Measurements from ENCODE around the gene RPUSD2. TPM values are rescaled to one million over a fixed set of nuclear protein-coding genes. Genes with fewer than 3 reads are reported as not detected.
A peak's percentile ranks its signal among the peaks of the same experiment; 100 is the strongest.

The RPUSD2 gene
- polyA plus RNA-seq, 1 of the 3 experiments (the other 2 are of a cell fraction), result 10.8 TPM

GRCh38 chr15:40594429-40594836, 25.3 kb downstream of the RPUSD2 start:
- WGBS (ENCODE audit: low lambda C conversion rate), result 4% methylated on average over 23 of the region's 31 CpGs
- Histone ChIP-seq H4K20me1 (ENCODE audit: insufficient read depth) (no peaks in the 10 kb centered on the region), H3K4me3 (ENCODE audit: low read depth in 2 of 2, low read length in 1 of 2) (peak overlapping the region; percentile 70 to 89), H3K9me3 (no peaks in the 10 kb centered on the region), H3K4me1 (ENCODE audit: control insufficient read depth in 1 of 2, insufficient read depth in 2 of 2, low read depth in 1 of 2, low read length in 1 of 2) (no peaks in the 10 kb centered on the region), H3K27me3 (ENCODE audit: insufficient read depth) (no peaks in the 10 kb centered on the region), H2AFZ (ENCODE audit: low read depth) (peak overlapping the region; percentile 95), H3K27ac (ENCODE audit: low read depth in 2 of 2, low read length in 1 of 2) (peak overlapping the region; percentile 96 to 97; a peak in 3 of 4 replicates), H3F3A (replicated peaks; ENCODE audit: insufficient read depth) (peaks cover 5% of the 10 kb centered on the region), H3K79me2 (ENCODE audit: insufficient read depth) (peaks cover 51% of the 10 kb centered on the region), H3K4me2 (peak overlapping the region; percentile 73), H3K36me3 (replicated peaks in 1 of 2; ENCODE audit: control insufficient read depth in 1 of 2, insufficient read depth in 2 of 2, low read length in 1 of 2) (no peaks in the 10 kb centered on the region), H3K9ac (peak overlapping the region; percentile 99), H3K9me2 (no peaks in the 10 kb centered on the region)
- POLR2A ChIA-PET, result interaction anchor here (0.9 kb wide), 1 partner anchor 100 kb away, joined by 3 read pairs; the partner anchor contains the start of gene RAD51
- CTCF ChIA-PET, result interaction anchor here (1.1 kb wide), 2 partner anchors 68 to 298 kb away, joined by 3 to 4 read pairs; no protein-coding TSS in a partner anchor
- peak; percentile 80 for DNase-seq
- TF ChIP-seq PBX3 (IDR thresholded peaks at IDR 0.05) (no peak), GABPA (IDR thresholded peaks at IDR 0.05; ENCODE audit: low read depth) (peak; percentile 39; the same call in 1 of the 2 replicates), USF2 (IDR thresholded peaks at IDR 0.05; ENCODE audit: borderline replicate concordance, low read depth, low read length) (no peak), CTCF (IDR thresholded peaks at IDR 0.05) (no peak), ELF1 (IDR thresholded peaks at IDR 0.05) (no peak), FOSL2 (IDR thresholded peaks at IDR 0.05; ENCODE audit: borderline replicate concordance, low read depth) (no peak), IRF3 (IDR thresholded peaks at IDR 0.05; ENCODE audit: low read depth, low read length) (no peak)

- Histone ChIP-seq H4K20me1 (ENCODE audit: insufficient read depth) (no peaks in the 10 kb centered on the region), H3K79me2 (ENCODE audit: insufficient read depth) (peaks cover 58% of the 10 kb centered on the region), H3K27ac (ENCODE audit: low read depth in 2 of 2, low read length in 1 of 2) (peak overlapping the region; percentile 3 to 97; a peak in 2 of 4 replicates), H3K4me3 (ENCODE audit: low read depth in 2 of 2, low read length in 1 of 2) (peak overlapping the region; percentile 70 to 89), H3K9me2 (no peaks in the 10 kb centered on the region), H3K36me3 (replicated peaks in 1 of 2; ENCODE audit: control insufficient read depth in 1 of 2, insufficient read depth in 2 of 2, low read length in 1 of 2) (no peaks in the 10 kb centered on the region), H3K27me3 (ENCODE audit: insufficient read depth) (no peaks in the 10 kb centered on the region), H2AFZ (ENCODE audit: low read depth) (peak overlapping the region; percentile 95), H3K4me1 (ENCODE audit: control insufficient read depth in 1 of 2, insufficient read depth in 2 of 2, low read depth in 1 of 2, low read length in 1 of 2) (no peaks in the 10 kb centered on the region), H3F3A (replicated peaks; ENCODE audit: insufficient read depth) (peaks cover 4% of the 10 kb centered on the region), H3K9ac (peak overlapping the region; percentile 99), H3K9me3 (no peaks in the 10 kb centered on the region), H3K4me2 (peak overlapping the region; percentile 73)
- no peak for DNase-seq
- WGBS (ENCODE audit: low lambda C conversion rate), result 2% methylated on average over 5 of the region's 5 CpGs
- ChIA-PET CTCF (interaction anchor here (1.1 kb wide), 2 partner anchors 67 to 297 kb away, joined by 3 to 4 read pairs; no protein-coding TSS in a partner anchor), POLR2A (no interaction called here)
- no peak for TF ChIP-seq EZH2phosphoT487 (IDR thresholded peaks at IDR 0.05; ENCODE audit: borderline replicate concordance, low read depth)
- no peak for TF ChIP-seq RCOR1 (IDR thresholded peaks at IDR 0.05; ENCODE audit: low read length)
- TF ChIP-seq NRF1 (IDR thresholded peaks at IDR 0.05; ENCODE audit: low read depth, low read length), result no peak
- no peak for TF ChIP-seq RAD21 (IDR thresholded peaks at IDR 0.05; ENCODE audit: low read length)
- TF ChIP-seq IRF3 (IDR thresholded peaks at IDR 0.05; ENCODE audit: low read depth, low read length), result no peak
- TF ChIP-seq USF2 (IDR thresholded peaks at IDR 0.05; ENCODE audit: borderline replicate concordance, low read depth, low read length), result no peak
- TF ChIP-seq NFIC (IDR thresholded peaks at IDR 0.05; ENCODE audit: borderline replicate concordance), result no peak
- TF ChIP-seq ELF1 (IDR thresholded peaks at IDR 0.05), result no peak
- no peak for TF ChIP-seq PBX3 (IDR thresholded peaks at IDR 0.05)
- TF ChIP-seq MEF2A (IDR thresholded peaks at IDR 0.05; ENCODE audit: borderline replicate concordance, low read depth), result no peak
- TF ChIP-seq TCF12 (IDR thresholded peaks at IDR 0.05), result no peak
- TF ChIP-seq TAF1 (IDR thresholded peaks at IDR 0.05; ENCODE audit: borderline replicate concordance, low read depth, low read length), result no peak
- TF ChIP-seq FOXM1 (IDR thresholded peaks at IDR 0.05; ENCODE audit: low read depth), result no peak
Observed at GRCh38 chr15:40595219-40595618, 26.1 kb downstream of the RPUSD2 start.

Measured in SK-N-SH (cell line).